SK-MEL-5 (cell line): ENCODE data around the gene SDK2. TPM values are rescaled to one million over a fixed set of nuclear protein-coding genes. Genes with fewer than 3 reads are reported as not detected.

Source experiments
- DNase-seq: peaks from one replicate; pipeline ENCODE4 v3.0.0-alpha.2; 2016; ENCODE audit warnings: low read depth, low spot score
- in situ Hi-C: cut with HindIII; loops from 2 replicates; pipeline ENCODE4 v1.10.0; 2016; ENCODE audit warnings: low sequenced_read_pairs, high pct_unique_total_duplicates, low pct_unique_long_range_greater_than_20kb
- total RNA-seq: library from RNA; depleted of rRNA; stranded (reverse); fragments of >200 nt; shearing (Covaris generic); gene quantifications from 2 replicates; pipeline ENCODE4 v1.2.3, GENCODE V29; 2014

Gene SDK2
- total RNA-seq, 1 experiment from 2014 or later, result 1.3 TPM

- in situ Hi-C loops, result no loop called here
- DNase-seq, result peak; percentile 84
Measured at GRCh38 chr17:73657473-73658116, 13.3 kb upstream of the SDK2 start.

GRCh38 chr17:73654241-73654640 lies 10.0 kb upstream of the SDK2 start:
- DNase-seq, result no peak
- in situ Hi-C loops, result no loop called here

GRCh38 chr17:73653810-73654209 lies 9.6 kb upstream of the SDK2 start:
- no peak for DNase-seq
- in situ Hi-C loops, result no loop called here

- in situ Hi-C loops, result no loop called here
- no peak for DNase-seq
Measured at GRCh38 chr17:73652886-73653480, 8.7 kb upstream of the SDK2 start.

GRCh38 chr17:73650617-73651200 lies 6.5 kb upstream of the SDK2 start:
- in situ Hi-C loops, result no loop called here
- DNase-seq, result no peak

- in situ Hi-C loops, result no loop called here
- peak; percentile 72 for DNase-seq
Measured at GRCh38 chr17:73650140-73650539, 5.9 kb upstream of the SDK2 start.

- in situ Hi-C loops, result no loop called here
- DNase-seq, result no peak
Measured at GRCh38 chr17:73648974-73649373, 4.7 kb upstream of the SDK2 start.

- DNase-seq, result no peak
- in situ Hi-C loops, result no loop called here
Measured at GRCh38 chr17:73648543-73648820, 4.2 kb upstream of the SDK2 start.

- in situ Hi-C loops, result no loop called here
Measured at GRCh38 chr17:73647772-73648542, 3.7 kb upstream of the SDK2 start.

GRCh38 chr17:73647301-73647695 lies 3.1 kb upstream of the SDK2 start:
- DNase-seq, result no peak
- in situ Hi-C loops, result no loop called here

More at GRCh38 chr17:73647772-73648542, 3.7 kb upstream of the SDK2 start:
- DNase-seq, result no peak

GRCh38 chr17:73646409-73647300 lies 2.4 kb upstream of the SDK2 start:
- DNase-seq, result no peak
- in situ Hi-C loops, result no loop called here

GRCh38 chr17:73645050-73645871 lies 1.0 kb upstream of the SDK2 start:
- DNase-seq, result peak; percentile 51
- in situ Hi-C loops, result no loop called here

GRCh38 chr17:73643852-73644144 lies 447 bp downstream of the SDK2 start:
- no peak for DNase-seq
- in situ Hi-C loops, result no loop called here

- in situ Hi-C loops, result no loop called here
- no peak for DNase-seq
Measured at GRCh38 chr17:73643001-73643851, 1.0 kb downstream of the SDK2 start.

GRCh38 chr17:73642659-73643000 lies 1.6 kb downstream of the SDK2 start:
- DNase-seq, result no peak
- in situ Hi-C loops, result no loop called here

- no peak for DNase-seq
- in situ Hi-C loops, result no loop called here
Measured at GRCh38 chr17:73641826-73642600, 2.2 kb downstream of the SDK2 start.
